ENCODE results near the gene JADE2.

DNA sequence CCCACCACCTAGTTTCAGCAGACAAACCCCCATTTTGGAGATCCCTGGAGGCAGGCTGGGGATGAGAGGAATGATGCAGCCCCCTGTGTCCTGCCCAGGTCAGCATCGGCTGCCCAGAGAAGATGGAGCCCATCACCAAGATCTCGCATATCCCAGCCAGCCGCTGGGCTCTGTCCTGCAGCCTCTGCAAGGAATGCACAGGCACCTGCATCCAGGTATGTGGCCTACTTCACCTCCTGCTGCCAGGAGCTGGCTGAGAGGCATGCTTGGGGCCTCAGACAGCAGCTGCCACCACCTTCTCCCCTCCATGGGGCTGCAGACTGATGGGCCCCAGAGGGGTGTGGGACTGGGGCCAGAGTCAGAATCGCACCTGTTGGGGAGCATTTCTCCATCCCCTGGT is 38.9 kb downstream of the JADE2 start:
- TF ChIP-seq GATA2 (IDR thresholded peaks at IDR 0.05; ENCODE audit: low read depth, low read length) (no peak), GATA3 (IDR thresholded peaks at IDR 0.05; ENCODE audit: low read depth, low read length) (no peak)
